CD4-positive, alpha-beta T cell treated with Interleukin-6 at 100 ng/mL for 8 hours (primary cell): ENCODE results near the gene USP28.
"Not testable (repeated sequence)": the region's sequence is repeated elsewhere in the genome, so short reads cannot be mapped to it uniquely, and the experiment has no call there.

ENCODE experiments used
- DNase-seq: peaks from one replicate; pipeline ENCODE4 v3.0.0-alpha.2; 2020; ENCODE audit warnings: mixed read lengths, low spot score

The USP28 gene

GRCh38 chr11:113773092-113773415, 102.3 kb downstream of the USP28 start:
- no peak for DNase-seq

- no peak for DNase-seq
Observed at GRCh38 chr11:113771964-113772363, 103.4 kb downstream of the USP28 start.

- DNase-seq = no peak
Observed at GRCh38 chr11:113764527-113765219, 110.7 kb downstream of the USP28 start.

- DNase-seq = not testable (repeated sequence)
Observed at GRCh38 chr11:113763040-113763439, 112.3 kb downstream of the USP28 start.

- DNase-seq = no peak
Observed at GRCh38 chr11:113760241-113760640, 115.1 kb downstream of the USP28 start.

- DNase-seq = no peak
Observed at GRCh38 chr11:113752932-113753331, 122.4 kb downstream of the USP28 start.
